C4-2B (cell line): Measurements from ENCODE around the gene ACER2.

ENCODE experiments used
- CTCF ChIP-seq: fragments of 450-650 bp; conservative IDR thresholded peaks from 2 replicates; pipeline ENCODE4 v1.5.1; 2017; ENCODE audit warnings: mild to moderate bottlenecking
- ZFX ChIP-seq: fragments of 450-650 bp; IDR thresholded peaks from 2 replicates; pipeline ENCODE4 v1.6.1; 2017

GRCh38 chr9:19440823-19441580, 32.2 kb downstream of the ACER2 start:
- TF ChIP-seq CTCF, result no peak
- no peak for TF ChIP-seq ZFX
